CD14-positive monocyte (primary cell): Measurements from ENCODE around the gene NOS2. TPM values are rescaled to one million over a fixed set of nuclear protein-coding genes. Genes with fewer than 3 reads are reported as not detected.

ENCODE experiments used
- DNase-seq, 3 donors: peaks; one replicate each; pipeline ENCODE4 v3.0.0-alpha.2; 2011 to 2022
- H2AFZ ChIP-seq: 2 replicates; pipeline ENCODE4 v1.6.0; 2012; ENCODE audit warnings: mild to moderate bottlenecking, low read depth, low read length, inconsistent platforms; ENCODE audit not compliant: insufficient read depth, poor library complexity, severe bottlenecking
- H3K27ac ChIP-seq, 2 donors: 1 replicate in 1 of 2; 2 replicates in 1 of 2; pipeline ENCODE4 v1.5.1; 2012 to 2013; ENCODE audit warnings: low read length in 2 of 2, control low read depth in 1 of 2, inconsistent platforms in 1 of 2, low read depth in 1 of 2, mild to moderate bottlenecking in 1 of 2
- H3K27me3 ChIP-seq, 2 donors: one replicate each; pipeline versions ENCODE4 v1.6.0 to v1.6.1; 2011 to 2013; ENCODE audit warnings: low read length in 2 of 2; ENCODE audit not compliant: control insufficient read depth in 2 of 2, insufficient read depth in 2 of 2
- H3K36me3 ChIP-seq, 2 donors: replicated peaks in 1 of 2; 1 replicate in 1 of 2; 2 replicates in 1 of 2; pipeline versions ENCODE4 v1.5.1 to v1.6.1; 2012 to 2013; ENCODE audit warnings: low read length in 2 of 2, control low read depth in 1 of 2, inconsistent platforms in 1 of 2, mild to moderate bottlenecking in 1 of 2; ENCODE audit not compliant: insufficient read depth in 2 of 2, control insufficient read depth in 1 of 2
- H3K4me1 ChIP-seq, 2 donors: 1 replicate in 1 of 2; 2 replicates in 1 of 2; pipeline versions ENCODE4 v1.5.1 to v1.6.1; 2012 to 2013; ENCODE audit warnings: low read length in 2 of 2, control low read depth in 1 of 2, inconsistent platforms in 1 of 2, mild to moderate bottlenecking in 1 of 2, moderate library complexity in 1 of 2; ENCODE audit not compliant: insufficient read depth in 2 of 2, control insufficient read depth in 1 of 2
- H3K4me2 ChIP-seq: replicated peaks from 2 replicates; pipeline ENCODE3; 2012; ENCODE audit warnings: low read length, moderate library complexity, mild to moderate bottlenecking; ENCODE audit not compliant: poor library complexity, severe bottlenecking; ENCODE audit errors: extremely low read depth
- H3K4me3 ChIP-seq, 3 experiments: fragments of 200-600 bp in 1 of 3; sonication (generic) in 1 of 3; replicated peaks in 1 of 3; 1 replicate in 2 of 3; 2 replicates in 1 of 3; pipeline ENCODE4 v1.5.1; 2011 to 2013; ENCODE audit warnings: low read length in 3 of 3, mild to moderate bottlenecking in 3 of 3, control low read depth in 2 of 3, low read depth in 2 of 3, inconsistent platforms in 1 of 3, moderate library complexity in 1 of 3
- H3K79me2 ChIP-seq: 2 replicates; pipeline ENCODE4 v1.6.0; 2012; ENCODE audit warnings: mild to moderate bottlenecking, control low read depth, inconsistent platforms, low read length, moderate library complexity; ENCODE audit not compliant: insufficient read depth
- H3K9ac ChIP-seq: 2 replicates; pipeline ENCODE4 v1.6.0; 2017; ENCODE audit warnings: low read length, mild to moderate bottlenecking; ENCODE audit not compliant: insufficient read depth, poor library complexity, severe bottlenecking
- H3K9me3 ChIP-seq, 2 donors: replicated peaks in 1 of 2; 1 replicate in 1 of 2; 2 replicates in 1 of 2; pipeline versions ENCODE4 v1.5.1 to v1.6.1; 2012 to 2013; ENCODE audit warnings: low read length in 2 of 2, control low read depth in 1 of 2; ENCODE audit not compliant: control insufficient read depth in 1 of 2, insufficient read depth in 1 of 2
- H4K20me1 ChIP-seq: 2 replicates; pipeline ENCODE4 v1.6.0; 2012; ENCODE audit warnings: mild to moderate bottlenecking, low read length, control low read depth, moderate library complexity; ENCODE audit not compliant: insufficient read depth
- H3K27ac Mint-ChIP-seq, 7 donors: one replicate each; pipeline ENCODE4 v1.8.0; 2020; ENCODE audit warnings: mild to moderate bottlenecking in 7 of 7, mixed read lengths in 7 of 7, moderate library complexity in 6 of 7, inconsistent platforms in 2 of 7
- H3K27me3 Mint-ChIP-seq, 3 donors: one replicate each; pipeline ENCODE4 v1.8.0; 2021 to 2022; ENCODE audit warnings: low read depth in 3 of 3, mild to moderate bottlenecking in 3 of 3, mixed read lengths in 3 of 3, moderate library complexity in 3 of 3, inconsistent platforms in 1 of 3
- H3K36me3 Mint-ChIP-seq, 2 donors: one replicate each; pipeline ENCODE4 v1.8.0; 2020; ENCODE audit warnings: mixed read lengths in 2 of 2, inconsistent platforms in 1 of 2, mild to moderate bottlenecking in 1 of 2
- H3K4me1 Mint-ChIP-seq: one replicate; pipeline ENCODE4 v1.8.0; 2020; ENCODE audit warnings: mild to moderate bottlenecking, mixed read lengths
- H3K4me3 Mint-ChIP-seq, 2 donors: one replicate each; pipeline ENCODE4 v1.8.0; 2020; ENCODE audit warnings: mild to moderate bottlenecking in 2 of 2, mixed read lengths in 2 of 2, moderate library complexity in 1 of 2
- H3K9me3 Mint-ChIP-seq, 7 donors: one replicate each; pipeline ENCODE4 v1.8.0; 2020 to 2022; ENCODE audit warnings: mixed read lengths in 7 of 7, mild to moderate bottlenecking in 6 of 7, moderate library complexity in 6 of 7, inconsistent platforms in 2 of 7
- WGBS: methylation state at CpG from one replicate; pipeline ENCODE4 v1.1.5; 2013; ENCODE audit warnings: missing lambda C conversion rate; ENCODE audit not compliant: insufficient coverage; 5-methylcytosine and 5-hydroxymethylcytosine counted together
- intact Hi-C, 2 donors: fragments of 100-400 bp; cut with micrococcal nuclease; formaldehyde crosslinking; loops; one replicate each; pipeline versions ENCODE4 v1.15.0 to v1.15.1; 2023
- polyA plus RNA-seq, 3 donors: library from polyadenylated mRNA; depleted of rRNA in 1 of 3; unstranded in 2 of 3; stranded (reverse) in 1 of 3; fragments of 300-500 nt in 2 of 3; fragments of >200 nt in 1 of 3; fragmentation: Illumina TruSeq in 2 of 3; gene quantifications; 1 replicate in 2 of 3; 2 replicates in 1 of 3; pipeline ENCODE4 v1.2.3, GENCODE V29; 2012 to 2021
- TF ChIP-seq, protein P1 (sequence below): fragments of 200-600 bp; IDR thresholded peaks from one replicate; pipeline ENCODE4 v1.8.0; 2022; ENCODE audit warnings: antibody characterized with exemption, mild to moderate bottlenecking

The NOS2 gene
- polyA plus RNA-seq, 3 donors, result not detected

DNA sequence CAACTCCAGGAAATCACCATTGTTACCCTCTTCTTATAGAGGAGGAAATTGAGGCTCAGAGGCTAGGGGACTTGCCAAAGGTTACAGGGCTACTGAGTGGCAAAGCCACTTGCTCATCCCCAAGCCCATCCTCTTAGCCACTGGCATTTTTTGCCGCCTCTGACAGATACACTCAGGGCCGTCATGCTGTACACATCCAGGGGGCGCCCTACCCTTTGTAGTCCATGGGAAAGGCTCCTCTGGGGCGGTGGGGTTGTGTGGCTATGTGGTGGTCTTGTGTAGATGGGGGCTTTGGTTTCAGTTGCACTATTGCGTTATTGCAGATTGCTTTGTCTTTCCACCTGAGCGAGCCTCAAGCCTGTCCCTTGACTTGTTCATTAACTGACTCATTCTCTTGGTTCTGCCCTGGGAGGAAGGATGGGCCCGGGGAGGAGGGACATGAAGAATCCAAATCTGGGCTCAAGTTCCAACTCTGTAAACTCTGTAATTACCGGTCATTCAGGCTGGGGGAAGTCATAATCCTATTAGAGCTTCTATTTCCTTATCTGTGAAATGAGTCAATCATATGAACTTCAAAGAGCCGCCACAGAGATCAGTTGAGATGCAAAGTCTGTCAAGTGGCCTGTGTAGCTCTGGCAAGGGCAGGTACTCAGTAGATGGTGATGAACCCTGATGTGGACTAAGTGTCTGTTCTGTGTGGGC, 2.8 kb downstream of the NOS2 start:
- Histone ChIP-seq H3K27ac (no peak overlapping the region), H3K36me3 (no peaks in the 10 kb centered on the region), H3K9me3 (no peaks in the 10 kb centered on the region), H3K27me3 (peaks cover 24 to 32% of the 10 kb centered on the region in 2 donors), H3K4me1 (peaks cover 0 to 7% of the 10 kb centered on the region in 2 donors), H4K20me1 (no peaks in the 10 kb centered on the region), H3K79me2 (no peaks in the 10 kb centered on the region), H3K4me2 (no peak overlapping the region), H3K9ac (no peak overlapping the region), H2AFZ (no peak overlapping the region), H3K4me3 (no peak overlapping the region)
- H3K9me3 Mint-ChIP-seq, result peaks cover 0 to 6% (median 0%) of the 10 kb centered on the region in 7 donors
- intact Hi-C loops, result no loop called here
- no peak overlapping the region for H3K4me3 Mint-ChIP-seq
- WGBS, result 100% methylated on average over 4 of the region's 9 CpGs
- no peak overlapping the region for H3K27ac Mint-ChIP-seq
- H3K27me3 Mint-ChIP-seq, result peaks cover 32 to 54% (median 36%) of the 10 kb centered on the region in 3 donors
- no peaks in the 10 kb centered on the region for H3K36me3 Mint-ChIP-seq
- TF ChIP-seq, protein P1, sequence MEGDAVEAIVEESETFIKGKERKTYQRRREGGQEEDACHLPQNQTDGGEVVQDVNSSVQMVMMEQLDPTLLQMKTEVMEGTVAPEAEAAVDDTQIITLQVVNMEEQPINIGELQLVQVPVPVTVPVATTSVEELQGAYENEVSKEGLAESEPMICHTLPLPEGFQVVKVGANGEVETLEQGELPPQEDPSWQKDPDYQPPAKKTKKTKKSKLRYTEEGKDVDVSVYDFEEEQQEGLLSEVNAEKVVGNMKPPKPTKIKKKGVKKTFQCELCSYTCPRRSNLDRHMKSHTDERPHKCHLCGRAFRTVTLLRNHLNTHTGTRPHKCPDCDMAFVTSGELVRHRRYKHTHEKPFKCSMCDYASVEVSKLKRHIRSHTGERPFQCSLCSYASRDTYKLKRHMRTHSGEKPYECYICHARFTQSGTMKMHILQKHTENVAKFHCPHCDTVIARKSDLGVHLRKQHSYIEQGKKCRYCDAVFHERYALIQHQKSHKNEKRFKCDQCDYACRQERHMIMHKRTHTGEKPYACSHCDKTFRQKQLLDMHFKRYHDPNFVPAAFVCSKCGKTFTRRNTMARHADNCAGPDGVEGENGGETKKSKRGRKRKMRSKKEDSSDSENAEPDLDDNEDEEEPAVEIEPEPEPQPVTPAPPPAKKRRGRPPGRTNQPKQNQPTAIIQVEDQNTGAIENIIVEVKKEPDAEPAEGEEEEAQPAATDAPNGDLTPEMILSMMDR, result no peak
- H3K4me1 Mint-ChIP-seq, result peaks cover 4% of the 10 kb centered on the region
- no peak for DNase-seq

DNA sequence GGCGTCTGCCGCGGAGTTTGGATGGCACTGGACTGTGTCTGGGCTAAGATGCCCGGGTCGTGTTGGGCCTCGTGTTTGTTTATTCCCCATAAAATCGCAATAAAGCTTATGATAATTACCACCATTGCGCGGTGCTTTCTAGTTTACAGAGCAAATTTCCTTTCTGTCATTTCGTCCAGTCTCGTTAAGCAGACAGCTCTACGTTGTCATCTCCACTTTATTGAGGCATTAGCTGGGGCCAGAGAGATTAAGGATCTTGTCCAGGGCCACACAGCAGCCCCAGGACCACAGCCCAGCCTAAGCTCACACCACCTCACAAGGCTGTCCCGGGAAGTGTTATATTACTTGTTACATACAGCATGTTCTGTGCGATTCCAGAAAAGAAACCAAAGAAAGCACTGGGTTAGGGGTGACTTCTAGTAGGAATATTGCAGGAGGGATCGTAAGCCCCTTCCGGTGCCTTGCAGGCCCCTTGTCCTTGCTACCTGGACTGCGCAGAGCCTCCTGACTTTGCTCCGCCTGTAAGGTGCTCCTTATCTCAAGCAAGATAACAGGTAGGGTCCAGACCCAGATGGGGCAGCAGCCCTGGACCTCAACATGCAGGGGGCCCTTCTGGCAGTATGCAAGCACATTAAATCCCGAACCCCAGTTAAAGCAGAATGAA, 6.3 kb downstream of the NOS2 start:
- DNase-seq, result no peak
- peaks cover 36 to 63% (median 48%) of the 10 kb centered on the region in 3 donors for H3K27me3 Mint-ChIP-seq
- H3K4me2 ChIP-seq, result peak overlapping the region; percentile 22

More for the DNA sequence above, 6.3 kb downstream of the NOS2 start:
- Histone ChIP-seq H3K9ac (peak overlapping the region; percentile 32), H3K4me1 (peaks cover 0 to 7% of the 10 kb centered on the region in 2 donors), H4K20me1 (no peaks in the 10 kb centered on the region), H3K9me3 (no peaks in the 10 kb centered on the region), H3K4me3 (no peak overlapping the region), H3K36me3 (no peaks in the 10 kb centered on the region), H3K79me2 (no peaks in the 10 kb centered on the region), H3K27ac (no peak overlapping the region), H2AFZ (no peak overlapping the region), H3K27me3 (peaks cover 28 to 34% of the 10 kb centered on the region in 2 donors)
- TF ChIP-seq, protein P1, result no peak
- Mint-ChIP-seq H3K36me3 (no peaks in the 10 kb centered on the region), H3K27ac (peak overlapping the region in 1 of 7 donors; percentile 12), H3K9me3 (peaks cover 0 to 6% (median 0%) of the 10 kb centered on the region in 7 donors), H3K4me3 (peak overlapping the region; percentile 27 to 74), H3K4me1 (peaks cover 4% of the 10 kb centered on the region)
- intact Hi-C loops, result no loop called here
- WGBS, result 46% methylated on average over 16 of the region's 19 CpGs
